A549 (cell line): ENCODE measurements around the gene TRAPPC12.

Source experiments
- BHLHE40 ChIP-seq: IDR thresholded peaks from 2 replicates; pipeline ENCODE4 v1.6.1; 2012; ENCODE audit warnings: low read depth, low read length, inconsistent platforms
- CTCF ChIP-seq: fragments of >200 bp; sonication (Bioruptor Twin); formaldehyde crosslinking; IDR thresholded peaks from 3 replicates; pipeline ENCODE4 v1.5.1; 2016
- MAFK ChIP-seq: fragments of 450-650 bp; IDR thresholded peaks from 2 replicates; pipeline ENCODE4 v1.6.1; 2014; ENCODE audit not compliant: partially characterized antibody
- MAX ChIP-seq: IDR thresholded peaks from 2 replicates; pipeline ENCODE4 v1.6.1; 2012
- NFE2L2 ChIP-seq: fragments of 150-350 bp; conservative IDR thresholded peaks from 2 replicates; pipeline ENCODE4 v1.6.1; 2014; ENCODE audit warnings: low read length
- PBX3 ChIP-seq: IDR thresholded peaks from 2 replicates; pipeline ENCODE4 v1.6.1; 2012
- POLR2A ChIP-seq: IDR thresholded peaks from 2 replicates; pipeline ENCODE4 v1.6.1; 2012; ENCODE audit warnings: mild to moderate bottlenecking, low read length

GRCh38 chr2:3396920-3397559 is 17.5 kb downstream of the TRAPPC12 start:
- TF ChIP-seq PBX3 (no peak), BHLHE40 (no peak), NFE2L2 (no peak), CTCF (no peak), MAX (no peak), POLR2A (no peak), MAFK (no peak)
